Fibroblast of lung (primary cell): ENCODE data around the gene ZNRF1. TPM values are rescaled to one million over a fixed set of nuclear protein-coding genes. Genes with fewer than 3 reads are reported as not detected.
A peak's percentile ranks its signal among the peaks of the same experiment; 100 is the strongest.

ENCODE experiments used
- DNase-seq, 2 donors: peaks; one replicate each; pipeline versions ENCODE4 v3.0.0 to v3.0.0-alpha.2; 2010; ENCODE audit warnings: low read depth in 2 of 2
- H2AFZ ChIP-seq: 2 replicates; pipeline ENCODE4 v1.5.1; 2012; ENCODE audit warnings: low read length, control low read depth, inconsistent platforms
- H3K27ac ChIP-seq: 2 replicates; pipeline ENCODE4 v1.5.1; 2011; ENCODE audit warnings: low read length, control low read depth; ENCODE audit not compliant: insufficient read depth
- H3K27me3 ChIP-seq: 2 replicates; pipeline ENCODE4 v1.5.1; 2011; ENCODE audit warnings: mild to moderate bottlenecking, low read length; ENCODE audit not compliant: control insufficient read depth, insufficient read depth
- H3K36me3 ChIP-seq: 2 replicates; pipeline ENCODE4 v1.5.1; 2011; ENCODE audit warnings: low read length; ENCODE audit not compliant: control insufficient read depth, insufficient read depth
- H3K4me1 ChIP-seq: 2 replicates; pipeline ENCODE4 v1.5.1; 2011; ENCODE audit warnings: low read length; ENCODE audit not compliant: control insufficient read depth, insufficient read depth; ENCODE audit errors: extremely low read depth
- H3K4me2 ChIP-seq: 2 replicates; pipeline ENCODE4 v1.5.1; 2011; ENCODE audit warnings: low read length, control low read depth; ENCODE audit not compliant: insufficient read depth; ENCODE audit errors: extremely low read depth
- H3K4me3 ChIP-seq, 4 experiments: fragments of 200-600 bp in 1 of 4; sonication (generic) in 1 of 4; replicated peaks in 1 of 4; 2 replicates each; pipeline ENCODE4 v1.5.1; 2011 to 2016; ENCODE audit warnings: low read length in 4 of 4, low read depth in 3 of 4, mild to moderate bottlenecking in 3 of 4, control low read depth in 2 of 4, inconsistent platforms in 1 of 4, mixed read lengths in 1 of 4; ENCODE audit not compliant: insufficient read depth in 1 of 4; ENCODE audit errors: control extremely low read depth in 1 of 4
- H3K79me2 ChIP-seq: 2 replicates; pipeline ENCODE4 v1.5.1; 2012; ENCODE audit warnings: mild to moderate bottlenecking, low read length, inconsistent platforms; ENCODE audit not compliant: control insufficient read depth, insufficient read depth
- H3K9ac ChIP-seq: 2 replicates; pipeline ENCODE4 v1.5.1; 2011; ENCODE audit warnings: mild to moderate bottlenecking, low read length, control low read depth; ENCODE audit not compliant: insufficient read depth
- H3K9me3 ChIP-seq: 2 replicates; pipeline ENCODE4 v1.5.1; 2012; ENCODE audit warnings: low read depth, low read length; ENCODE audit not compliant: control insufficient read depth, insufficient read depth
- H4K20me1 ChIP-seq: 2 replicates; pipeline ENCODE4 v1.5.1; 2011; ENCODE audit warnings: low read length; ENCODE audit not compliant: control insufficient read depth, insufficient read depth; ENCODE audit errors: extremely low read depth
- CTCF ChIP-seq, 2 donors: IDR thresholded peaks in 1 of 2; conservative IDR thresholded peaks in 1 of 2; 1 replicate in 1 of 2; 2 replicates in 1 of 2; pipeline ENCODE4 v1.5.1; 2011 to 2012; ENCODE audit warnings: low read length in 2 of 2, control low read depth in 1 of 2, inconsistent platforms in 1 of 2, low read depth in 1 of 2, mild to moderate bottlenecking in 1 of 2
- EZH2 ChIP-seq: IDR thresholded peaks from 2 replicates; pipeline ENCODE4 v1.5.1; 2012; ENCODE audit warnings: low read length, control low read depth, mild to moderate bottlenecking; ENCODE audit errors: missing control alignments
- polyA plus RNA-seq, 2 donors: library from polyadenylated mRNA; depleted of rRNA in 1 of 2; stranded (reverse) in 1 of 2; unstranded in 1 of 2; fragments of >200 nt; gene quantifications; 2 replicates each; pipeline ENCODE4 v1.2.1, GENCODE V29; 2011 to 2012; ENCODE audit warnings: missing spikeins in 1 of 2
- total RNA-seq: library from RNA; depleted of rRNA; stranded (reverse); fragments of >200 nt; gene quantifications from 2 replicates; pipeline ENCODE4 v1.2.1, GENCODE V29; 2014

ZNRF1 gene
- total and polyA plus RNA-seq, 2 donors (not counting 1 experiment from before 2014, with no cell fraction given), result 21.0 to 21.1 TPM

DNA sequence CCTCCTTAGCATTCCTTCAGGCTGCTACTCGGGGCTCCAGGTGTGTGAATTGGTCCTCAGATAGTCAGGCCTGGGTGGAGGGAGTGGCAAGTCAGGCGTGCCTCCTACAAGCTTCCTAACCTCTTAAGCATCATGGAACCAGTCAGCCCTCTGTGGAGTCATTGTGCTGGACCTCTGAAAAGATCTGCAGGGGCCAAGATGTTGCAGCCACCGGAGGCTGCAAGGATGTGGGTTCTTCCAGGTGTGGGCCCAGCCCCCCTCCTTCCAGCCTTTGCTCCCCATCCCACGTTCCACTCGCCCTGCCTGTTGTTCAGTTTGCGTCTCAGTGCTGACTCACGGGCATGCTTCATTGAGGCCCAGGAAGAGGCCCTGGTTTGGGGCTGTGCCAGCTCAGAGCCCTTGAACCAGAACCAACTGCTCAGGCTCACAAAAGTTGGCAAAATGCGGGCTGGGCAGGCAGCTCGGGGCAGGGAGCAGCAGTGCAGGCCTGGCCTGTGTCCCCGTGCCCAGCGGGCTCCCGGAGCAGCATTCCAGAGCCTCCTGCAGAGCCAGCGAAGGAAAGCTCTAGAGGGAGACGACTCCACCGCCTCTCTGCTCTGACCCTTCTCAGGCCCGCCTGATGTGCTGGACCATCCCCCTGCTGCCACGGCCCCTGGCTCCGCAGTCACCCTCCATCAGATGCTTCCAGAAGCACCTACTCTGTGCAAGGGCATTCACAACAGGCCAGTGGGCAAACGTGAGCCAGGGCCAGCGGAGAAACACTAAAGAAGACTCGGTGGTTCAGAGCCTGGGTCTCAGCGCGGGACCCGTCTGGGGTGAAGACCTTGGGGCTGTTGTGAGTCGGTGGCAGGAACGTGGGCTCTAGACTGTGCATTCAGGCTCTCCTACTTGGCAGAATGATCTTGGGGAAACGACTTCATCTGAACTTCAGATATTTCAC lies 110.2 kb downstream of the ZNRF1 start:
- peak; percentile 94 for DNase-seq
- Histone ChIP-seq H3K36me3 (no peaks in the 10 kb centered on the region), H3K4me2 (peak overlapping the region; percentile 46), H3K4me1 (peaks cover 44% of the 10 kb centered on the region), H3K27me3 (no peaks in the 10 kb centered on the region), H3K79me2 (no peaks in the 10 kb centered on the region), H4K20me1 (no peaks in the 10 kb centered on the region), H3K9ac (no peak overlapping the region), H2AFZ (no peak overlapping the region), H3K9me3 (no peaks in the 10 kb centered on the region), H3K27ac (peak overlapping the region; percentile 15), H3K4me3 (no peak overlapping the region)
- no peak for TF ChIP-seq CTCF (conservative IDR thresholded peaks at IDR 0.05 in 1 of 2, IDR thresholded peaks at IDR 0.05 in 1 of 2; ENCODE audit: low read depth in 1 of 2, low read length in 2 of 2)
- no peak for TF ChIP-seq EZH2

GRCh38 chr16:75109732-75110243 lies 111.0 kb downstream of the ZNRF1 start:
- TF ChIP-seq CTCF (conservative IDR thresholded peaks at IDR 0.05 in 1 of 2, IDR thresholded peaks at IDR 0.05 in 1 of 2; ENCODE audit: low read depth in 1 of 2, low read length in 2 of 2), result no peak
- no peak for TF ChIP-seq EZH2
- no peaks in the 10 kb centered on the region for H3K27me3 ChIP-seq
- H3K27ac ChIP-seq, result peak overlapping the region; percentile 81
- H3K9ac ChIP-seq, result no peak overlapping the region
- H3K4me3 ChIP-seq, result no peak overlapping the region
- H3K9me3 ChIP-seq, result no peaks in the 10 kb centered on the region
- DNase-seq, result no peak
- peak overlapping the region; percentile 86 for H3K4me2 ChIP-seq
- no peak overlapping the region for H2AFZ ChIP-seq
- H4K20me1 ChIP-seq, result no peaks in the 10 kb centered on the region
- no peaks in the 10 kb centered on the region for H3K79me2 ChIP-seq
- peaks cover 44% of the 10 kb centered on the region for H3K4me1 ChIP-seq
- no peaks in the 10 kb centered on the region for H3K36me3 ChIP-seq
